ENCODE results near the gene SC5D.

GRCh38 chr11:121347813-121348212, 55.2 kb downstream of the SC5D start:
- TF ChIP-seq CTCF (IDR thresholded peaks at IDR 0.05) = no peak
- no peak for TF ChIP-seq POLR2A (IDR thresholded peaks at IDR 0.05)

Measured in heart left ventricle (tissue), 13 donors.